Gastroesophageal sphincter (tissue), 4 donors: ENCODE measurements around the gene RNF223. TPM values are rescaled to one million over a fixed set of nuclear protein-coding genes. Genes with fewer than 3 reads are reported as not detected.

Experiments
- ATAC-seq: fragments of 150-250 bp; one replicate; pipeline ENCODE4 v1.9.1; 2016; ENCODE audit warnings: mild to moderate bottlenecking, moderate library complexity
- H3K27ac ChIP-seq, 4 donors: fragments of 200-600 bp; sonication (generic) in 3 of 4; 1 replicate in 3 of 4; 2 replicates in 1 of 4; pipeline ENCODE4 v1.5.1; 2016 to 2019
- H3K27me3 ChIP-seq: fragments of 200-600 bp; sonication (generic); one replicate; pipeline ENCODE4 v1.5.1; 2019
- H3K36me3 ChIP-seq, 2 donors: fragments of 200-600 bp; sonication (generic); one replicate each; pipeline ENCODE4 v1.5.1; 2019; ENCODE audit warnings: control low read depth in 1 of 2
- H3K4me1 ChIP-seq, 3 donors: fragments of 200-600 bp; sonication (generic); 1 replicate in 2 of 3; 2 replicates in 1 of 3; pipeline ENCODE4 v1.5.1; 2016 to 2019; ENCODE audit warnings: control low read depth in 2 of 3
- H3K4me3 ChIP-seq, 2 donors: fragments of 200-600 bp; sonication (generic); one replicate each; pipeline ENCODE4 v1.5.1; 2019; ENCODE audit warnings: mild to moderate bottlenecking in 1 of 2, moderate library complexity in 1 of 2
- H3K9me3 ChIP-seq, 3 donors: fragments of 200-600 bp; sonication (generic); one replicate each; pipeline ENCODE4 v1.5.1; 2017 to 2019; ENCODE audit warnings: control low read depth in 2 of 3
- CTCF ChIP-seq, 4 experiments: fragments of 200-600 bp in 2 of 4; fragments of 450-650 bp in 2 of 4; sonication (generic) in 1 of 4; IDR thresholded peaks; one replicate each; pipeline ENCODE4 v1.5.1; 2017 to 2019; ENCODE audit warnings: antibody characterized with exemption in 4 of 4, mild to moderate bottlenecking in 2 of 4, moderate library complexity in 2 of 4
- EP300 ChIP-seq: sonication (generic); formaldehyde crosslinking; IDR thresholded peaks from one replicate; pipeline ENCODE4 v1.6.1; 2017; ENCODE audit warnings: antibody characterized with exemption, mild to moderate bottlenecking
- POLR2A ChIP-seq, 2 donors: fragments of 450-650 bp; IDR thresholded peaks; one replicate each; pipeline ENCODE4 v1.6.1; 2017; ENCODE audit warnings: antibody characterized with exemption in 2 of 2, mild to moderate bottlenecking in 2 of 2, moderate library complexity in 1 of 2
- POLR2AphosphoS5 ChIP-seq: sonication (generic); formaldehyde crosslinking; IDR thresholded peaks from one replicate; pipeline ENCODE4 v1.6.1; 2017; ENCODE audit warnings: antibody characterized with exemption
- WGBS, 2 donors: methylation state at CpG; one replicate each; pipeline ENCODE4 v1.1.5; 2018; ENCODE audit warnings: low coverage in 1 of 2; 5-methylcytosine and 5-hydroxymethylcytosine counted together
- total RNA-seq, 4 donors: library from RNA; depleted of rRNA; stranded (reverse); fragments of >200 nt; gene quantifications; one replicate each; pipeline ENCODE4 v1.1.0, GENCODE V29; 2016

The RNF223 gene
- total RNA-seq, 4 donors from 2014 or later, result 1.1 TPM; not detected in 3

GRCh38 chr1:1093610-1093943, 19.5 kb upstream of the RNF223 start:
- Histone ChIP-seq H3K4me3 (no peak overlapping the region), H3K27ac (no peak overlapping the region), H3K4me1 (no peaks in the 10 kb centered on the region), H3K9me3 (no peaks in the 10 kb centered on the region), H3K27me3 (no peaks in the 10 kb centered on the region), H3K36me3 (peaks cover 0 to 7% of the 10 kb centered on the region in 2 donors)
- no peak for TF ChIP-seq CTCF (IDR thresholded peaks at IDR 0.05)
- TF ChIP-seq POLR2A (IDR thresholded peaks at IDR 0.05), result no peak
- TF ChIP-seq POLR2AphosphoS5, result no peak
- TF ChIP-seq EP300, result no peak
- 76 to 81% methylated on average over 7 to 10 of the region's 10 CpGs for WGBS, 2 donors
- ATAC-seq, result no peak

GRCh38 chr1:1092894-1093609, 18.9 kb upstream of the RNF223 start:
- Histone ChIP-seq H3K4me3 (no peak overlapping the region), H3K4me1 (no peaks in the 10 kb centered on the region), H3K27me3 (no peaks in the 10 kb centered on the region), H3K9me3 (no peaks in the 10 kb centered on the region), H3K27ac (no peak overlapping the region), H3K36me3 (peaks cover 0 to 7% of the 10 kb centered on the region in 2 donors)
- no peak for ATAC-seq
- WGBS, 2 donors, result 80 to 91% methylated on average over 7 of the region's 14 CpGs
- TF ChIP-seq POLR2AphosphoS5 (no peak), POLR2A (IDR thresholded peaks at IDR 0.05) (no peak), EP300 (no peak), CTCF (IDR thresholded peaks at IDR 0.05) (no peak)

- Histone ChIP-seq H3K9me3 (no peaks in the 10 kb centered on the region), H3K36me3 (peaks cover 0 to 7% of the 10 kb centered on the region in 2 donors), H3K27me3 (no peaks in the 10 kb centered on the region), H3K4me1 (no peaks in the 10 kb centered on the region), H3K4me3 (no peak overlapping the region), H3K27ac (no peak overlapping the region)
- no peak for TF ChIP-seq POLR2A (IDR thresholded peaks at IDR 0.05)
- 100% methylated on average over 1 of the region's 28 CpGs; no CpG with 5 or more reads in 1 of the 2 donors for WGBS, 2 donors
- no peak for ATAC-seq
These were observed 18.2 kb upstream of the RNF223 start for GRCh38 chr1:1092149-1092855.

DNA sequence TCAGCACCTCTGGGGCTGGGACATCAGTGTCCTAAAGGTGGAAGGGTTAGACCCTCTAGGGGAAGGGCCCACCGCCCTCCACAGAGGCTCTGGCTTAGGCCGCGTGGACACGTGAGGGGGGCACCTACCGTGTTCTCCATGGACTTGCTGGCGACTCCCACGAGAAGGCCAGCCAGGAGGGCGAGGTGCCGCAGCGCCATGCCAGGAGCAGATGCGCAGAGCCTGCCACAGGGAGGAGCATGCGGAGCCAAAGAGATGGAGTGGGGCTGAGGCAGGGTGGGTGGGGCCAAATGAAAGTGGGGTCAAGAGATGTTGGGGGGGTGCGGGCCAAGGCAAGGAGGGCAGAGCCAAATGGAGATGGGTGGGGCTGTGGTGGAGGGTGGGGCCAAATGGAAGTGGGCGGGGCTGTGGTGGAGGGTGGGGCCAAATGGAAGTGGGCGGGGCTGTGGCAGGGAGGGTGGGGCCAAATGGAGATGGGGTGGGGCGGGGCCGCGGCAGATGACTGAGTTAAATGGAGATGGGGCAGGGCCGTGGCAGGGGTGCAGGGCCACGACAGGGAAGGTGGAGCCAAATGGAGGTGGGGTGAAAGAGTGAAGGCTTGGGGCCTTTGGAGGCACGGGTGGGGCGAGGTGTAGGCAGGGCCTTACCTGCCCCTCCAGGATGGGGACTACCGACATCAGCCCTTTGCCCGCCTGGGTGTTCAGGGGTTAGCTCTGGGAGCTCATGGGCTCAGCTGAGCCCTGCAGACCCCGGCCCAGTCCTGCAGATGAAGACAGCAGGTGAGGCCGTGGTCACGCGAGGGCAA, 17.4 kb upstream of the RNF223 start:
- no peaks in the 10 kb centered on the region for H3K4me1 ChIP-seq
- WGBS, 2 donors, result 88 to 89% methylated on average over 9 to 10 of the region's 28 CpGs
- no peak overlapping the region for H3K4me3 ChIP-seq
- no peak overlapping the region for H3K27ac ChIP-seq
- no peak for TF ChIP-seq EP300
- no peak for TF ChIP-seq POLR2AphosphoS5
- no peak for TF ChIP-seq CTCF (IDR thresholded peaks at IDR 0.05)
- no peak for TF ChIP-seq POLR2A (IDR thresholded peaks at IDR 0.05)
- no peaks in the 10 kb centered on the region for H3K27me3 ChIP-seq
- no peak for ATAC-seq
- no peaks in the 10 kb centered on the region for H3K9me3 ChIP-seq
- peaks cover 0 to 7% of the 10 kb centered on the region in 2 donors for H3K36me3 ChIP-seq
